Activated T-cell treated with anti-CD3 and anti-CD28 coated beads, Interleukin-2, amount 50 U/mL, for 1 hour (primary cell): ENCODE measurements around the gene PRG2.
"Not testable (repeated sequence)": the region's sequence is repeated elsewhere in the genome, so short reads cannot be mapped to it uniquely, and the experiment has no call there.

Source experiments
- DNase-seq: peaks from one replicate; pipeline ENCODE4 v3.0.0-alpha.2; 2020

PRG2 gene

GRCh38 chr11:57418131-57418530 is 27.7 kb upstream of the PRG2 start:
- no peak for DNase-seq

GRCh38 chr11:57417056-57417455 is 26.6 kb upstream of the PRG2 start:
- no peak for DNase-seq

GRCh38 chr11:57416436-57416835 is 26.0 kb upstream of the PRG2 start:
- no peak for DNase-seq

- DNase-seq, result no peak
Observed at GRCh38 chr11:57414612-57415212, 24.3 kb upstream of the PRG2 start.

- DNase-seq, result no peak
Observed at GRCh38 chr11:57413681-57414080, 23.2 kb upstream of the PRG2 start.

GRCh38 chr11:57410287-57410686 is 19.8 kb upstream of the PRG2 start:
- no peak for DNase-seq

GRCh38 chr11:57409321-57410100 is 19.1 kb upstream of the PRG2 start:
- DNase-seq, result no peak

GRCh38 chr11:57408771-57409170 is 18.3 kb upstream of the PRG2 start:
- no peak for DNase-seq

- no peak for DNase-seq
Observed at GRCh38 chr11:57407941-57408475, 17.6 kb upstream of the PRG2 start.

GRCh38 chr11:57407010-57407920 is 16.8 kb upstream of the PRG2 start:
- no peak for DNase-seq

- DNase-seq, result no peak
Observed at GRCh38 chr11:57406337-57406904, 16.0 kb upstream of the PRG2 start.

- DNase-seq, result no peak
Observed at GRCh38 chr11:57405271-57405860, 14.9 kb upstream of the PRG2 start.

- no peak for DNase-seq
Observed at GRCh38 chr11:57403802-57404147, 13.3 kb upstream of the PRG2 start.

GRCh38 chr11:57403003-57403801 is 12.8 kb upstream of the PRG2 start:
- not testable (repeated sequence) for DNase-seq

GRCh38 chr11:57402188-57403002 is 11.9 kb upstream of the PRG2 start:
- no peak for DNase-seq

- DNase-seq, result no peak
Observed at GRCh38 chr11:57399972-57400578, 9.6 kb upstream of the PRG2 start.

- DNase-seq, result no peak
Observed at GRCh38 chr11:57399221-57399620, 8.8 kb upstream of the PRG2 start.

- DNase-seq, result no peak
Observed at GRCh38 chr11:57397394-57397990, 7.0 kb upstream of the PRG2 start.

- DNase-seq, result no peak
Observed at GRCh38 chr11:57396744-57397143, 6.3 kb upstream of the PRG2 start.
